ENCODE results near the gene THSD4.

Gene THSD4

GRCh38 chr15:71374607-71375352, 259.5 kb downstream of the THSD4 start:
- peak; percentile 51 for DNase-seq (ENCODE audit: low read depth)
- H3K4me3 ChIP-seq (replicated peaks; ENCODE audit: low read depth, low read length) = no peak overlapping the region

GRCh38 chr15:71375934-71376333, 260.7 kb downstream of the THSD4 start:
- H3K4me3 ChIP-seq (replicated peaks; ENCODE audit: low read depth, low read length) = no peak overlapping the region
- DNase-seq (ENCODE audit: low read depth) = peak; percentile 20
- TF ChIP-seq, protein P1, sequence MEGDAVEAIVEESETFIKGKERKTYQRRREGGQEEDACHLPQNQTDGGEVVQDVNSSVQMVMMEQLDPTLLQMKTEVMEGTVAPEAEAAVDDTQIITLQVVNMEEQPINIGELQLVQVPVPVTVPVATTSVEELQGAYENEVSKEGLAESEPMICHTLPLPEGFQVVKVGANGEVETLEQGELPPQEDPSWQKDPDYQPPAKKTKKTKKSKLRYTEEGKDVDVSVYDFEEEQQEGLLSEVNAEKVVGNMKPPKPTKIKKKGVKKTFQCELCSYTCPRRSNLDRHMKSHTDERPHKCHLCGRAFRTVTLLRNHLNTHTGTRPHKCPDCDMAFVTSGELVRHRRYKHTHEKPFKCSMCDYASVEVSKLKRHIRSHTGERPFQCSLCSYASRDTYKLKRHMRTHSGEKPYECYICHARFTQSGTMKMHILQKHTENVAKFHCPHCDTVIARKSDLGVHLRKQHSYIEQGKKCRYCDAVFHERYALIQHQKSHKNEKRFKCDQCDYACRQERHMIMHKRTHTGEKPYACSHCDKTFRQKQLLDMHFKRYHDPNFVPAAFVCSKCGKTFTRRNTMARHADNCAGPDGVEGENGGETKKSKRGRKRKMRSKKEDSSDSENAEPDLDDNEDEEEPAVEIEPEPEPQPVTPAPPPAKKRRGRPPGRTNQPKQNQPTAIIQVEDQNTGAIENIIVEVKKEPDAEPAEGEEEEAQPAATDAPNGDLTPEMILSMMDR (IDR thresholded peaks at IDR 0.05; ENCODE audit: low read length, missing control alignments) = no peak

More at GRCh38 chr15:71374607-71375352, 259.5 kb downstream of the THSD4 start:
- TF ChIP-seq, protein P1 (IDR thresholded peaks at IDR 0.05; ENCODE audit: low read length, missing control alignments) = no peak

DNA sequence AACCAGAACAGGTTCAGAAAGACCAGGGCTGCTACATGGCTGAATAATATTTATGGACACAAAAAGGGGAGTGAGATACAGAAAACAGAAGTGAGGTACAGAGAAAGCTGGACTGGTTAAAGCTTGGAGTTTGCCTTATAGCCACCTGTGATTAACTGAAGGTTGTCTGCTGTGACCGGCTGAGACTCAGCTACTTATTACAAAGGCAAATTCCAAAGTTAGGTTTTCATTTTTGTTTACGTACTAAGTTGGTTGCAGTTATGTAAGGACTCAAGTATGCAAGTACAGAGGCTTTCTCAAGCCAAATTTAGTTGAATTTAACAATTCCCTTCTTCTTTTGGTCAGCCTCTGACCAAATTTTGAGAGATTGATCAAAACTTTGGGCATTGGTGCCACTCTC, 264.6 kb downstream of the THSD4 start:
- TF ChIP-seq, protein P1 (IDR thresholded peaks at IDR 0.05; ENCODE audit: low read length, missing control alignments) = no peak
- DNase-seq (ENCODE audit: low read depth) = no peak
- no peak overlapping the region for H3K4me3 ChIP-seq (replicated peaks; ENCODE audit: low read depth, low read length)

- TF ChIP-seq, protein P1 (IDR thresholded peaks at IDR 0.05; ENCODE audit: low read length, missing control alignments) = no peak
- no peak for DNase-seq (ENCODE audit: low read depth)
- H3K4me3 ChIP-seq (replicated peaks; ENCODE audit: low read depth, low read length) = no peak overlapping the region
Observed at GRCh38 chr15:71380345-71380744, 265.1 kb downstream of the THSD4 start.

- TF ChIP-seq, protein P1 (IDR thresholded peaks at IDR 0.05; ENCODE audit: low read length, missing control alignments) = no peak
- H3K4me3 ChIP-seq (replicated peaks; ENCODE audit: low read depth, low read length) = no peak overlapping the region
- no peak for DNase-seq (ENCODE audit: low read depth)
Observed at GRCh38 chr15:71384501-71384900, 269.2 kb downstream of the THSD4 start.

GRCh38 chr15:71385026-71385425, 269.8 kb downstream of the THSD4 start:
- no peak overlapping the region for H3K4me3 ChIP-seq (replicated peaks; ENCODE audit: low read depth, low read length)
- TF ChIP-seq, protein P1 (IDR thresholded peaks at IDR 0.05; ENCODE audit: low read length, missing control alignments) = no peak
- DNase-seq (ENCODE audit: low read depth) = peak; percentile 50

DNA sequence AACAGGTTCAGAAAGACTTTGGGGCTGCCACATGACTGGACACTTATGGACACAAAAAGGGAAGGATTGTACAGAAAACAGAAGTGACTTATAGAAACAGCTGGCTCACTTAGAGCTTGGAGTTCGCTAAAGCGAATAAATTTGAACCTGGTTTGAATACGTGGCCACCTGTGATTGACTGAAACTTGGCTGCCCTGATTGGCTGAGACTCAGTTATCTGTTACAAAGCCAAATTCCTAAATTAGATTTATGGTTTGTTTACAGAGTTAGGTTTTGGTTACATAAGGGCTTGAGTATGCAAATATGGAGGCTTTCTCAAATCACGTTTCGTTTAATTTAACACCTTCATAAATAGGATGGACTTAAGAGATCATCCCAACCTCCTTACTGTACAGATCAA, 270.2 kb downstream of the THSD4 start:
- no peak overlapping the region for H3K4me3 ChIP-seq (replicated peaks; ENCODE audit: low read depth, low read length)
- TF ChIP-seq, protein P1 (IDR thresholded peaks at IDR 0.05; ENCODE audit: low read length, missing control alignments) = no peak
- DNase-seq (ENCODE audit: low read depth) = no peak

Data from fibroblast of pulmonary artery (primary cell).